NCI-H187 treated with DMSO at 0.1 percent for 48 hours (cell line): Measurements from ENCODE around the gene GSG1.
"Not testable (repeated sequence)": the region's sequence is repeated elsewhere in the genome, so short reads cannot be mapped to it uniquely, and the experiment has no call there.

Experiments
- DNase-seq: peaks from one replicate; lab custom pipeline; 2025; lab: John Stamatoyannopoulos, UW

Gene GSG1

GRCh38 chr12:13060581-13060980, 42.9 kb downstream of the GSG1 start:
- DNase-seq: no peak

DNA sequence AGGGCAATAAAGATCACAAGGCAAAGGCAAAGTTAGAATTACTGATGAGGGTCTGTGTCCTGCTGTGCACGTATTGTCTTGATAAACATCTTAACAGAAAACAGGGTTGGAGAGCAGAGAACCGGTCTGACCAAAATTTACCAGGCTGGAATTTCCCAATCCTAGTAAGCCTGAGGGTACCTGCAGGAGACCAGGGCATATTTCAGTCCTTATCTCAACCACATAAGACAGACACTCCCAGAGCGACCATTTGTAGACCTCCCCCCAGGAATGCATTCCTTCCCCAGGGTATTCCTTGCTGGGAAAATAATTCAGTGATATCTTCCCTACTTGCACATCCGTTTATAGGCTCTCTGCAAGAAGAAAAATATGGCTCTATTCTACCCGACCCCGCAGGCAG, 49.9 kb downstream of the GSG1 start:
- not testable (repeated sequence) for DNase-seq

DNA sequence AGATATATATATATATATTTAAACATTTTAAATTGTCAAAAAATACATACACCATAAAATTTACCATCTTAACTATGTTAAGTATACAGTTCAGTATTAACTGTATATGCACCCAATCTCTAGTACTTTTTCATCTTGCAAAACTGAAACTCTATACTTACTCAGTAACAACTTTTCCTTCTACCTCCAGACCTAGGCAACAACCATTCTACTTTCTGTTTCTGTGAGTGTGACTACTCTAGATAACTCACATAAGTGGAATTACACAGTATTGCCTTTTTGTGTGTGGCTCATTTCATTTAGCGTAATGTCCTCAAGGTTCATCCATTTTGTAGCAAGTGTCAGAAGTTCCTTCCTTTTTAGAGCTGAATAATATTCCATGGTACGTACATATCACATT, 51.0 kb downstream of the GSG1 start:
- DNase-seq: no peak

- DNase-seq: no peak
Observed at GRCh38 chr12:13049816-13050215, 53.7 kb downstream of the GSG1 start.

- no peak for DNase-seq
Observed at GRCh38 chr12:13046964-13047363, 56.5 kb downstream of the GSG1 start.

DNA sequence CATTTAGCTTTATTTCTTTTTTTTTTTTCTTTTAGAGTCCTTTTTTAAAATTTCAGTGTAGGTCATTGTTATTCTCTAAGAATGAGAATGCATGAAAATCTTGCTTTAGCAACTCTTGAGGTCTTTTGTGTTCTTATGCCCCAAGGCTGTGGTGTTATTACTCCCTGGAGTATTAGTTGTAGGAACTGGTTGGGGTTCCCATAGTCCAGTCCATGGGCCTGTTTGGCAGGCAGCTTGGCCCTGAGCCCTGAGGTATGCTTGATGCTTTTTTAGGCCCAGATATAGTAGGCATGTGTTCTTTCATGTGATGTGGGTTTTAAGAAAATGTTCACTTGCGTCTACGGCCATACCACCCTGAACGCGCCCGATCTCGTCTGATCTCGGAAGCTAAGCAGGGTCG, 57.7 kb downstream of the GSG1 start:
- DNase-seq: no peak

DNA sequence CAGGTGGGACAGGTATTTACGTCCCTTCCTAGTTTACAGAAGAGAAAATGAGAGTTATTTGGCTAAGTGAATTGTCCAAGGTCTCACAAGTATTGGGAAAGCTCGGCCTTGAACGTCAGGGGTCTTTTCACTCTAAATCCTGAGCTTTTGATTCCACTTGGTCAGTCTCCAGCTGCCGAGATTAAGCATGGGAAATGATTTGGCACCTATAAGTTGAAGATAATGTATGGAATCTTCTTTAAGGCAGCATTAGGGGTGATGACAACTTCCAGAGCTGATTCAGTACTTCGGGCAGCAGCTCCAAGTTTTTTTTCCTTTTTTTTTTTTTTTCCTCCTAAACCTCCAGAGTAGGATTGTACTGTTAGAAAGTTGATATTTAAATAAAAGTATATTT, 58.6 kb downstream of the GSG1 start:
- no peak for DNase-seq

DNA sequence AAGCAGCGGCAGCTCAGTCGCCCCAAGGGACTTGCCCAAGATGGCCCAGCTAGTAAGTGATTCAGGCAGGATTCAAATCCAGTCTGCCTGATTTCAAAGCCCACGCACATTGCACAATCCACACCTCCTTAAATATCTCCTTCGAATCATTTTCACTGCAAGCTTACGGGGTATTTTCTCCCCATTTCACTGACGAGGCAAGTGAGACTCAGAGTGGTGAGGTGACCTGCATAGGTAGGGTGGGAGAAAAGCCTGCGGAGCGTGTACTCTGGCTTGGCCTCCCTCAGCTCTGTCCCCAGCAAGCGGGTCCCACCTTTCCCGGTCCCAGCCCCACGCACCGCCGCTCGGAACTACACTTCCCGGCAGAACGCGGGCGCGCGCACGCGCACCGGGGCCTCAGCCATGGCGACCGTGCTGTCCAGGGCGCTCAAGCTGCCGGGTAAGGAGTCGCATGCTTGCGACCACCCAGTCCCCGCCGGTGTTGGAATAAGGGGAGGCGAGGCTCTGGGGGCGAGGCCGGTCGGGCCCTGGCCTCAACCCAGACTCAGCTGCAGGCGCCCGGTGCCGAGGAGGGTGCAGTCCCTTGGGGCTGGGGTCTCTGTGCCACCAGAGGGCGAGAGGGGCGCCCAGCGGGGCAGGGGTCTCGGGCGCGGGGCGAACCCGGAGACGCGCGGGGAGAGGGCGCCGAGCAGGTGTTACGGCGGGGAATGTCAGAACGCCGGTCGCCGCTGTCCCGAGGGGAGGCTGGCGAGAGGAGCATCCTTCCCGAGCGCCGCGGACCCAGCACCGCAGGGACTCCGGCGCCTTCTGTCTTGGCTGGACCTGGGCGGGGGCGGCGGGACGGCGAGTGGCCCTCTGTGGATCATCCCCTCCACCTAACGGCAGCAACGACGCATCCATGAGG, 59.2 kb downstream of the GSG1 start, which contains the start of gene FAM234B:
FAM234B (plus strand) TSS at position 380 of the 904 bp plus-strand sequence; CDS start at position 403, 23 bp downstream.
- DNase-seq: no peak

- DNase-seq: no peak
Observed at GRCh38 chr12:13042666-13043230, 60.7 kb downstream of the GSG1 start.

- no peak for DNase-seq
Observed at GRCh38 chr12:13041224-13041623, 62.2 kb downstream of the GSG1 start.

GRCh38 chr12:13039328-13039956, 64.0 kb downstream of the GSG1 start:
- no peak for DNase-seq

DNA sequence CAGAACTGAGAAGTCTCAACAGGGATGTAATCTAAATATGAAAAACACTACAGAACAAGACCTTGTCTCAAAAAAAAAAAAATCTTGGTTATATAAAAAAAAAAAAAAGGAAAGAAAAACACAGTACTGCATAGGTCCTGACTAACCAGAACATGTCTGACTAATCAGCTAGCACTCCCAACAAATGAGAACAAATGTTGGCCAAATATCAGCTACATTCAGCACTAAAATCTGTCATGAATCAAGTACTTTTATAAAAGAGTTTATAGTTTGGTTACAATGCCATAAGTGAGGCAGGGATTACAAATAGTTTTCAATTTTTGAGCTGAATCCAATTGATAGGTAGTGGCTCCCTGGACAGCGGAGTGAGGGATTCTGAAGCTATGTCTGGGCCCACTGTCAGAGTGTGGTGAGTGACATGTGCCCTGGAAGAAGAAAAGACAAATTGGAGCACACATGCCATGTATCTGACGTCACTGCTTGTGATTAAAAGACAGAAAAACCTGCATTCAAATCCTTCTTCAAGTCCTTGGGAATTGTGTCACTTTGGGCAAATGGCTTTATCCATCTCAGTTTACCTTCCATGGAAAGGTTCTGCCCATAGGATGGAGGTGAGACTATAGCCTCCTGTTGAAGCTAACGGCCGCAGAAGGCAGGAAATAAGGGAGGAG, 64.8 kb downstream of the GSG1 start:
- no peak for DNase-seq

- DNase-seq: no peak
Observed at GRCh38 chr12:13036881-13037280, 66.6 kb downstream of the GSG1 start.

DNA sequence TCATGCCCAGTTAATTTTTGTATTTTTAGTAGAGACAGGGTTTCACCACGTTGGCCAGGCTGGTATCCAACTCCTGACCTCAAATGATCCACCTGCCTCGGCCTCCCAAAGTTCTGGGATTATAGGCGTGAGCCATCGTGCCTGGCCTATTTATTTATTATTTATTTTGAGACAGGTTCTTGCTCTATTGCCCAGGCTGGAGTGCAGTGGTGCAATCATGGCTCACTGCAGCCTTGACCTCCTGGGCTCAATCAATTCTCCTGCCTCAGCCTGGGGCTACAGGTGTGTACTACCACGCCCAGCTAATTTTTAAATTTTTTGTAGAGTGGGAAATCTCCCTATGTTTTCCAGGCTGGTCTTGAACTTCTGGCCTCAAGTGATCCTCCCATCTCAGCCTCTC, 68.1 kb downstream of the GSG1 start:
- DNase-seq: not testable (repeated sequence)
